ENCODE measurements around the gene MACROD1. TPM values are rescaled to one million over a fixed set of nuclear protein-coding genes. Genes with fewer than 3 reads are reported as not detected.

The MACROD1 gene
- total RNA-seq, 4 donors from 2014 or later: 30.6 to 45.0 (median 35.0) TPM

DNA sequence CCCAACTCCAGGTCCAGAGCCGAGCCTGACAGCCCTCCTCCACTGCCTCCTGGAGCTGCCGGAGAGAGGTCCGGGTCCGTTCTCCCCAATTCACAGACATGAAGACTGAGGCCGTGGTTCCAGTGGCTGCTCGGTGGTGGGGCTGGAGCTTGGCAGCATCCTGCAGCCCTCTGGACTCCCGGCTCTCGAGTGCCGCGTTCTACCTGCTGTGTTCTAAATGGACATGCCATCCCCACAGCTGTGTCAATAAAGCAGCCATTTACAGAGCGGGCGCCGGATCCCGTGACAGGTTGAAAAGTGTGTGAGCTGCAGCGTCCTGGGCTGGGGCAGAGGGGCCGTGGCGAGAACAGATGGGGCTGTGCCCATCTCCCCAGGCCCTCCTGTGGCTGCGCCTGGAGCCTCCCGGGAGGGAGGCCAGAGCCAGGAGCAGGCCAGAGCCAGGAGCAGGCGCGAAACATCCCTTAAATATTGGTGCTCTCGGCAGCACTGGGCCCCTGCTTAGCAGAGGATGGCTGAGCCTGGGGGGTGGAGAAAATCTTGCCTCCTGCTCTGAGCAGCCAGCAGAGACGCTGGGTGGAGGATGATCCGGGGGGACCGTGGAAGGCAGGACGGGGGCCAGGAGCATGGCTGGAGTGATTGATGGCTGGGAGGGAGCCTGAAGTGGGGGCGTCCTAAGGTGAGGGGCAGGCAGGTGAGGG is 84.0 kb downstream of the MACROD1 start:
- DNase-seq (ENCODE audit: low spot score in 2 of 2): no peak
- Histone ChIP-seq H3K9me3 (no peaks in the 10 kb centered on the region), H3K4me3 (no peak overlapping the region), H3K27me3 (no peaks in the 10 kb centered on the region), H3K27ac (peak overlapping the region in 1 of 4 donors; percentile 83), H3K36me3 (no peaks in the 10 kb centered on the region), H3K4me1 (peaks cover 0 to 52% (median 12%) of the 10 kb centered on the region in 4 donors)
- no peak for TF ChIP-seq POLR2A (IDR thresholded peaks at IDR 0.05)
- TF ChIP-seq, protein P1, sequence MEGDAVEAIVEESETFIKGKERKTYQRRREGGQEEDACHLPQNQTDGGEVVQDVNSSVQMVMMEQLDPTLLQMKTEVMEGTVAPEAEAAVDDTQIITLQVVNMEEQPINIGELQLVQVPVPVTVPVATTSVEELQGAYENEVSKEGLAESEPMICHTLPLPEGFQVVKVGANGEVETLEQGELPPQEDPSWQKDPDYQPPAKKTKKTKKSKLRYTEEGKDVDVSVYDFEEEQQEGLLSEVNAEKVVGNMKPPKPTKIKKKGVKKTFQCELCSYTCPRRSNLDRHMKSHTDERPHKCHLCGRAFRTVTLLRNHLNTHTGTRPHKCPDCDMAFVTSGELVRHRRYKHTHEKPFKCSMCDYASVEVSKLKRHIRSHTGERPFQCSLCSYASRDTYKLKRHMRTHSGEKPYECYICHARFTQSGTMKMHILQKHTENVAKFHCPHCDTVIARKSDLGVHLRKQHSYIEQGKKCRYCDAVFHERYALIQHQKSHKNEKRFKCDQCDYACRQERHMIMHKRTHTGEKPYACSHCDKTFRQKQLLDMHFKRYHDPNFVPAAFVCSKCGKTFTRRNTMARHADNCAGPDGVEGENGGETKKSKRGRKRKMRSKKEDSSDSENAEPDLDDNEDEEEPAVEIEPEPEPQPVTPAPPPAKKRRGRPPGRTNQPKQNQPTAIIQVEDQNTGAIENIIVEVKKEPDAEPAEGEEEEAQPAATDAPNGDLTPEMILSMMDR (IDR thresholded peaks at IDR 0.05): no peak
- WGBS, 2 donors: 84 to 86% methylated on average over 25 to 27 of the region's 27 CpGs

DNA sequence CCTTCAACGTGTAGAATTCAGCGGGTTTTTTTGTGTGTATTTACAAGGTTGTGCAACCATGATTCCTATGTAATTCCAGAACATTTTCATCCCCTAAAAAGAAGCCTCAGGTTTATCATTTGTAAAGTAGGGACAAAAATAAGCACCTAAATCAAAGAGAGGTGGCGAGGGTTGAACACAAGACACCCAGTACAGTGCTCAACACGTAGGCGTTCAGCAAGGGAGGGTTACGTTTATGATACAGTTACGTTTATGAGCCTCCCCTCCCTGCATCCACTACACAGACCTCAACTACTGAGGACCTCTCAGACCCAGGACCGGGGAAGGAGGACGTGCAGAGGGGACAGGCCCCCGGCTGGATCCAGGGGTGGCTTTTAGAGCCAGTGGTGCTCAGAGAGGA is 85.5 kb downstream of the MACROD1 start:
- Histone ChIP-seq H3K4me1 (peaks cover 0 to 37% (median 4%) of the 10 kb centered on the region in 4 donors), H3K4me3 (no peak overlapping the region), H3K36me3 (no peaks in the 10 kb centered on the region), H3K9me3 (no peaks in the 10 kb centered on the region), H3K27ac (no peak overlapping the region), H3K27me3 (no peaks in the 10 kb centered on the region)
- no peak for TF ChIP-seq POLR2A (IDR thresholded peaks at IDR 0.05)
- no peak for TF ChIP-seq EP300 (IDR thresholded peaks at IDR 0.05)
- TF ChIP-seq, protein P1 (IDR thresholded peaks at IDR 0.05): no peak
- no peak for DNase-seq (ENCODE audit: low spot score in 2 of 2)
- WGBS, 2 donors: 82 to 84% methylated on average over 10 of the region's 10 CpGs

DNA sequence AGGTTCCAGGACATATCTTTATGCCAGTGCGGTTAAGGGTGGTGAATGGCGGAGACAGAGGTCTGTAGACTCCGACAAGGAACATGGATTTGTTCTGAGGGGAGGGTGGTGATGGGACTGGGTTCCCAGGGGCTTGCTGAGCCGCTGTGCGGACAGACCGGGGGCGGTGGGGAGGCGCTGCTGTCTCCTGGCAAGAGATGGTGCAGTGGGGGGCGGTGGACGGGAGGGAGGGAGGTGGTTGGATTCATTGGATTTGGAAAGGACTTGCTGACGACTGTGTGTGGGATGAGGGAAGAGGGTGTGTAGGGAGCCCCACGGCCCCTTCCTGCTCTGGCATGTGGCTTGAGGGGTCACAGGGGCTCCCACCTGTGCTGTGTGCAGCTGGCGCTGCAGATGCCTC is 87.0 kb downstream of the MACROD1 start:
- H3K9me3 ChIP-seq: no peaks in the 10 kb centered on the region
- 57 to 61% methylated on average over 13 of the region's 13 CpGs for WGBS, 2 donors
- H3K27me3 ChIP-seq: no peaks in the 10 kb centered on the region
- TF ChIP-seq EP300 (IDR thresholded peaks at IDR 0.05) (no peak), POLR2A (IDR thresholded peaks at IDR 0.05) (no peak)
- TF ChIP-seq, protein P1 (IDR thresholded peaks at IDR 0.05): no peak
- H3K27ac ChIP-seq: peak overlapping the region in 2 of 4 donors; percentile 21 to 42
- no peaks in the 10 kb centered on the region for H3K36me3 ChIP-seq
- DNase-seq (ENCODE audit: low spot score in 2 of 2): no peak
- no peak overlapping the region for H3K4me3 ChIP-seq
- peaks cover 0 to 26% (median 0%) of the 10 kb centered on the region in 4 donors for H3K4me1 ChIP-seq

DNA sequence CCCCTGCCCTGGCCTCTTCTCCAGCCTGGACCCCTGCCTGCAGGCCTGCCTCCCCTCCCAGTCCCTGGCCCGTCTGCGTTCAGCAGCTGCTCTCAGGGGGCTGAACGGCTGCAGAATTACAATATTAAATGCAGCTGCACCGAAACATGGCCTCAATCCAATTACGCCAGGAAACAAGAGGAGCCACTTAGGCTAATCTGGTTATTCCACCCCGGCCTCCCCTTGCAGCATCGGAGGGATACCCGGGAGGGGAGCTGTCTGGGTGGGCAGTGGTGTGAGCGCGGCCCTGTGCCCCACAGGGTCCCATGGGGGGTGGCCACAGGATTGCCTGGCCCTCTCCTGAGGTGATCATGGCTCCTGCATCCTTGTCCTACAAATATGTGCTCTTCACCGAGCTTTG is 87.6 kb downstream of the MACROD1 start:
- H3K36me3 ChIP-seq: no peaks in the 10 kb centered on the region
- no peaks in the 10 kb centered on the region for H3K27me3 ChIP-seq
- H3K4me3 ChIP-seq: no peak overlapping the region
- H3K27ac ChIP-seq: peak overlapping the region in 1 of 4 donors; percentile 21
- TF ChIP-seq, protein P1 (IDR thresholded peaks at IDR 0.05): no peak
- no peak for DNase-seq (ENCODE audit: low spot score in 2 of 2)
- H3K9me3 ChIP-seq: no peaks in the 10 kb centered on the region
- 48 to 54% methylated on average over 3 to 11 of the region's 11 CpGs for WGBS, 2 donors
- H3K4me1 ChIP-seq: peaks cover 0 to 26% (median 0%) of the 10 kb centered on the region in 4 donors

DNA sequence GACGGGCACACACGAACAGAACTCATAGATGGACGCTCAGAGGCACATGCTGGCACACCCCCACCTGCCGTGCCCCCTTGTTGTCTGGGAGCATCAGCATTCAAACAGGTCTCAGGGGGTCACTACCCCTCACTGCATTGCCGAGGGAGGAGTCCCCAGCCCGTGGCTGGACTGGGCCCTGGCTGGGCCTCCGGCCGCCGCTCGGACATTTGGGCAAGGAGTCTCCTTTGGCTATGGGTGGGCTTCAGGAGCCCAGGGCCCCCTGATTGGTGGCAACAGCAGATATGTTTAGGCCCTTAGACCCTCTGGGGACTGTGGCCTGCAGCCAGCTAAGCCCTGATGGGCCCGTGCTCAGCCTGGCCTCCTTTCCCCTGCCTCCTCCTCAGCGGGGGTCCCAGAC is 88.3 kb downstream of the MACROD1 start:
- TF ChIP-seq, protein P1 (IDR thresholded peaks at IDR 0.05): no peak
- TF ChIP-seq EP300 (IDR thresholded peaks at IDR 0.05) (no peak), POLR2A (IDR thresholded peaks at IDR 0.05) (no peak)

More for the DNA sequence above, 88.3 kb downstream of the MACROD1 start:
- no peak for DNase-seq (ENCODE audit: low spot score in 2 of 2)
- Histone ChIP-seq H3K27me3 (no peaks in the 10 kb centered on the region), H3K4me1 (peaks cover 0 to 27% (median 0%) of the 10 kb centered on the region in 4 donors), H3K9me3 (no peaks in the 10 kb centered on the region), H3K4me3 (no peak overlapping the region), H3K27ac (no peak overlapping the region), H3K36me3 (no peaks in the 10 kb centered on the region)
- WGBS, 2 donors: 77 to 83% methylated on average over 9 to 12 of the region's 12 CpGs
